ENCODE data around the gene FRMD4A. TPM values are rescaled to one million over a fixed set of nuclear protein-coding genes. Genes with fewer than 3 reads are reported as not detected.

The FRMD4A gene
- total and polyA plus RNA-seq, 10 of the 15 experiments (the other 5 are each of a cell fraction or from before 2014, with no cell fraction given), result 17.8 to 75.2 (median 39.1) TPM

DNA sequence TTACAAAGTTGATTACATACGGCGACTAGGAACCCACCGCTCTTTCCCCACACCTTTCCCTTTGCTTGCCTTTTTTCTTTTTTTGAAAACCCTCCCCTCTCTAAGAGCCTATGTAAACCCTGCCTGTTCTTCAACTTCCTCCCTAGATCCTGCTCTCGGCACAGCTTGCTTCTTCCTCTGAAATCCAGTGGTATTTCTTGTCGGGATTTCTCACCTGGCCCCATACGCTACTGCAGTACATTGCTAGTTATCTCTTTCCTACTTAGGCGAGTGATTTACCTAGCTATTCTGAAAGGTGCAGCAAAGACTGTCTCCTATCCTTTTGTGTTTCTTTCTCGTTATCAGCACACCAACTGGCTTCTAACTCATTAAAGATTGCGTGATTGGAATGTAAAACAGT is 372.9 kb downstream of the FRMD4A start (continued):
- TF ChIP-seq PML (IDR thresholded peaks at IDR 0.05; ENCODE audit: low read length) (no peak), ZSCAN29 (IDR thresholded peaks at IDR 0.05) (no peak), ZBED1 (IDR thresholded peaks at IDR 0.05; ENCODE audit: borderline replicate concordance) (no peak), JUNB (IDR thresholded peaks at IDR 0.05) (no peak), NKRF (conservative IDR thresholded peaks at IDR 0.05) (no peak)

DNA sequence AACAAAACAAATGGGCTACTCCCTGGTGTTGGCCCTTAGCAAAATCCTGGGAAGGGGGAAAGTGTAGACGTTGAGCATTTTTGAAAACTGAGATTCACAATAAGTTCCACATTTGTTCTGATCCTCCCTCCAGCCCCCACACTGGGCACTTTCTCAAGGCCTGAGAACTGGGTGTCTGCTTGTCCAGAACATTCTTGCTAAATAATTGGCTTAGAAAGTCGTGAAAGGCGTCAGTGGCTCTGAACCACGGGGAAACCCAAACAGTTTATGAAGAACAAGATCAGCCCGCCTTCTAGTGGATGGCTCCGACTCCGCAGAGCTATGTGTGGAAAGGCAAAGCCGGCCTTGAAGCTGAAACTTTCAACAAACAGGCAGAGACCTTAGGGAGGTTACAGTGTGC is 373.9 kb downstream of the FRMD4A start:
- Histone ChIP-seq H2AFZ (ENCODE audit: control insufficient read depth, low read depth, low read length) (no peak overlapping the region), H3K27ac (ENCODE audit: control insufficient read depth, insufficient read depth) (no peak overlapping the region), H4K20me1 (ENCODE audit: control insufficient read depth, insufficient read depth) (no peaks in the 10 kb centered on the region), H3K27me3 (replicated peaks in 1 of 2; ENCODE audit: control insufficient read depth in 2 of 2, insufficient read depth in 2 of 2, low read length in 1 of 2) (no peaks in the 10 kb centered on the region), H3K36me3 (ENCODE audit: control insufficient read depth in 2 of 2, insufficient read depth in 2 of 2, low read length in 1 of 2) (no peaks in the 10 kb centered on the region; a peak in 1 of 4 replicates), H3K9me3 (replicated peaks; ENCODE audit: control insufficient read depth, insufficient read depth, low read length) (peaks cover 12% of the 10 kb centered on the region; the same call in 2 of the 3 replicates), H3K4me2 (ENCODE audit: control insufficient read depth, insufficient read depth) (no peak overlapping the region), H3K4me1 (ENCODE audit: control insufficient read depth, insufficient read depth, low read length) (no peaks in the 10 kb centered on the region), H3K4me3 (no peak overlapping the region), H3K79me2 (ENCODE audit: control insufficient read depth, insufficient read depth, low read length) (no peaks in the 10 kb centered on the region), H3K9ac (ENCODE audit: control insufficient read depth, insufficient read depth, low read length) (no peak overlapping the region)
- ChIA-PET CTCF (interaction anchor here (1.2 kb wide), 1 partner anchor 44 kb away, joined by 3 read pairs; no protein-coding TSS in a partner anchor), RAD21 (ENCODE audit: unreplicated experiment) (no interaction called here), POLR2A (no interaction called here), SMC1A (ENCODE audit: uncharacterized antibody, unreplicated experiment) (no interaction called here)
- in situ Hi-C loops (cut with MboI) (no loop called here), intact Hi-C loops (cut with micrococcal nuclease; ENCODE audit: unreplicated experiment) (no loop called here)
- FAIRE-seq (no peak), ATAC-seq (no peak), DNase-seq (ENCODE audit: low read depth, low spot score) (no peak)
- whole genome bisulfite sequencing (ENCODE audit: insufficient coverage, insufficient replicate concordance, low lambda C conversion rate, missing lambda C conversion rate), result 75% methylated on average over 8 of the region's 8 CpGs
- no TSS peak for BruUV-seq (replicated peaks)
- no peak for TF ChIP-seq NR2C2 (IDR thresholded peaks at IDR 0.05; ENCODE audit: borderline replicate concordance, control insufficient read depth, insufficient read length, low read depth)
- no peak for TF ChIP-seq NFYA (IDR thresholded peaks at IDR 0.05; ENCODE audit: borderline replicate concordance, low read depth, low read length)
- TF ChIP-seq MTA2 (IDR thresholded peaks at IDR 0.05; ENCODE audit: low read depth), result no peak
- no peak for TF ChIP-seq STAT1 (conservative IDR thresholded peaks at IDR 0.05)
- TF ChIP-seq ATF2 (IDR thresholded peaks at IDR 0.05; ENCODE audit: low read length), result no peak
- no peak for TF ChIP-seq PAX5 (IDR thresholded peaks at IDR 0.05; ENCODE audit: borderline replicate concordance, low read depth, low read length)
- TF ChIP-seq CEBPB (IDR thresholded peaks at IDR 0.05; ENCODE audit: borderline replicate concordance in 1 of 2, low read depth in 2 of 2, low read length in 2 of 2), result no peak
- TF ChIP-seq PAX8 (IDR thresholded peaks at IDR 0.05), result no peak
- TF ChIP-seq POLR2A (IDR thresholded peaks at IDR 0.05; ENCODE audit: low read depth, low read length), result no peak
- TF ChIP-seq NKRF (conservative IDR thresholded peaks at IDR 0.05), result no peak
- TF ChIP-seq NBN (IDR thresholded peaks at IDR 0.05), result no peak
- no peak for TF ChIP-seq CBX5 (IDR thresholded peaks at IDR 0.05; ENCODE audit: low read depth)
- TF ChIP-seq NFYB (IDR thresholded peaks at IDR 0.05; ENCODE audit: insufficient read depth, low read depth, low read length), result no peak

Data from GM12878 (cell line).